ENCODE results near the gene DIP2C.

DIP2C gene

GRCh38 chr10:367636-368035, 321.8 kb downstream of the DIP2C start:
- in situ Hi-C loops (cut with MboI; ENCODE audit: low sequenced_read_pairs, unreplicated experiment): no loop called here
- DNase-seq (ENCODE audit: low spot score): no peak
- TF ChIP-seq CTCF (IDR thresholded peaks at IDR 0.05; ENCODE audit: borderline replicate concordance, control extremely low read depth, extremely low read depth, insufficient read depth, missing control alignments): no peak

DNA sequence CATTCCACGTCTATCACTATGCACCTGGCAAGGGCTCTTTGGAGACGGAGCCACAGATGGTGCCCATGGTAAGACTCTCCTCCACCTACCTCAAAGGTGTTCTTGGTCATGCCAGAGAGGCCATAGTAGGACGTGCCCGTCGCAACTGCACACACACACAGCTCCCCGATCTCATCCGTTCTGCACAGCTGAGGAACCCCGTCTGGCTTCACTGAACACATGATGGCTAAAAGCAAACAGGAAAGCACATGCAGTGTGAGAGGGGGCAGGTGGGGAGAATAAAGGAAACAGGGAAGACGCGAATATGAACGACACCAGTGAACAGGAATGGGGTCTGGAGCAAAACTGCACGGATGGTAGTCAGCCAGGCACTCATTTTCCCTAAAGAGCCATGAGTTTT, 323.3 kb downstream of the DIP2C start:
- TF ChIP-seq CTCF (IDR thresholded peaks at IDR 0.05; ENCODE audit: borderline replicate concordance, control extremely low read depth, extremely low read depth, insufficient read depth, missing control alignments): no peak
- DNase-seq (ENCODE audit: low spot score): no peak
- in situ Hi-C loops (cut with MboI; ENCODE audit: low sequenced_read_pairs, unreplicated experiment): no loop called here

GRCh38 chr10:364267-364775, 325.1 kb downstream of the DIP2C start:
- TF ChIP-seq CTCF (IDR thresholded peaks at IDR 0.05; ENCODE audit: borderline replicate concordance, control extremely low read depth, extremely low read depth, insufficient read depth, missing control alignments): no peak
- in situ Hi-C loops (cut with MboI; ENCODE audit: low sequenced_read_pairs, unreplicated experiment): no loop called here
- no peak for DNase-seq (ENCODE audit: low spot score)

DNA sequence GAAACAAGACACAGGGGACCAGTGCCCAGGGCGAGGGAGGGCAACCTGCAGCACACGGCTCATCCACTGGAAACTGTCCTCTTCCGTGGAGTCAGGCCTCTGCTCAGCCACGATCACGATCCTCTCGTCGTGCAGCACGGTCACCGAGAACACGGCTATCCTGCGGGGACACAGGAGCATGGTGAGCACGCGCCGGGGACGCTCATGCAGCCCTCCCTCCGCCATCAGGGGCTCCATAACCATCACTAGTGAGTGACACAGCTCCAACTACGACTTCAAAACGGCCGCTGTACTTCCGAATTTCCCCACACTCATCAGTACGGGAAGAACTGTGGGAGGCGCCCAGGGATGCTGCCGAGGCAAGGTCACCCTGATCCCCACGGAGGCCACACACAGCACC, 326.3 kb downstream of the DIP2C start:
- in situ Hi-C loops (cut with MboI; ENCODE audit: low sequenced_read_pairs, unreplicated experiment): no loop called here
- no peak for DNase-seq (ENCODE audit: low spot score)
- no peak for TF ChIP-seq CTCF (IDR thresholded peaks at IDR 0.05; ENCODE audit: borderline replicate concordance, control extremely low read depth, extremely low read depth, insufficient read depth, missing control alignments)

- no peak for TF ChIP-seq CTCF (IDR thresholded peaks at IDR 0.05; ENCODE audit: borderline replicate concordance, control extremely low read depth, extremely low read depth, insufficient read depth, missing control alignments)
- in situ Hi-C loops (cut with MboI; ENCODE audit: low sequenced_read_pairs, unreplicated experiment): no loop called here
- DNase-seq (ENCODE audit: low spot score): no peak
Measured at GRCh38 chr10:361203-362081, 328.0 kb downstream of the DIP2C start.

DNA sequence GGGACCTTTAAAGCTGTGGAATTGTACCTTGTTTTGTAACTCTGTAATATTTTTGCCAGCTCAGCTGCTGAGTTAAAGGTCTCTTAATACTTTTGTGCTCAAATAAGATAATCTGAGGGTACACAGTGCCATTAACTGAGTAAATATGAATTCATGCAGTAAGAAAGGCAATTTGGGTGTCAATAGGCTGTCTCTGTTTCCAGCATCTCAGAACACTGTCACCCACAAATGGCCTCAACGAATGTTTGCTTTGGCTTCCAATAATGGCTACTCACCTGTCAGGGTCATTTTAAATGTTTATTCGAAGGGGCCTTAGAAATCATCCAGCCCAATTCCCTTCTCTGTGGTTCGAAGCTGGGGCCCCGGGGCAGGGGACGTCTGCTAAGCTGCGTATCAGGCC, 328.8 kb downstream of the DIP2C start:
- DNase-seq (ENCODE audit: low spot score): no peak
- no peak for TF ChIP-seq CTCF (IDR thresholded peaks at IDR 0.05; ENCODE audit: borderline replicate concordance, control extremely low read depth, extremely low read depth, insufficient read depth, missing control alignments)
- in situ Hi-C loops (cut with MboI; ENCODE audit: low sequenced_read_pairs, unreplicated experiment): no loop called here

Data from GM13976 (cell line).